ENCODE data around the gene PRKCD.

The PRKCD gene

GRCh38 chr3:53190659-53191058 is 29.6 kb downstream of the PRKCD start:
- no peak for DNase-seq (ENCODE audit: low spot score)

DNA sequence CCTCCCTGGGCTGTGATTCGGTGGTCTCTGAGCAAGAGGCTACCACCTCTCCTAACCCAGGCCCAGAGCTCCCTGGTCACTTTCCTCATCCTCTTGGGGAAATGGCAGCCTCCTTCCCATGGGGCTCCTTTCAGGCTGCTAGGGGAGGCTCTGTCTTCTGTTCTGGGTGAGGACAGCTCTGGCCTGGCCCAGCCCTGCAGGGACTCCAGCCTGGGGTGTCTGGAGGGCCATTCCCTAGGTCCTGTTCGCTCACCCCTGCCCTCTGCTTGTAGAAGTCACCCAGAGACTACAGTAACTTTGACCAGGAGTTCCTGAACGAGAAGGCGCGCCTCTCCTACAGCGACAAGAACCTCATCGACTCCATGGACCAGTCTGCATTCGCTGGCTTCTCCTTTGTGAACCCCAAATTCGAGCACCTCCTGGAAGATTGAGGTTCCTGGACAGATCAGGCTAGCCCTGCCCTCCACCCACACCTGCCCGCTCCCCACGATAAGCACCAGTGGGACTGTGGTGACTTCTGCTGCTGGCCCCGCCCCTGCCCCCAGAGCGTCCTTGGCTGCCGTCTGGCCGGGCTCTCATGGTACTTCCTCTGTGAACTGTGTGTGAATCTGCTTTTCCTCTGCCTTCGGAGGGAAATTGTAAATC is 30.9 kb downstream of the PRKCD start:
- DNase-seq (ENCODE audit: low spot score), result no peak

DNA sequence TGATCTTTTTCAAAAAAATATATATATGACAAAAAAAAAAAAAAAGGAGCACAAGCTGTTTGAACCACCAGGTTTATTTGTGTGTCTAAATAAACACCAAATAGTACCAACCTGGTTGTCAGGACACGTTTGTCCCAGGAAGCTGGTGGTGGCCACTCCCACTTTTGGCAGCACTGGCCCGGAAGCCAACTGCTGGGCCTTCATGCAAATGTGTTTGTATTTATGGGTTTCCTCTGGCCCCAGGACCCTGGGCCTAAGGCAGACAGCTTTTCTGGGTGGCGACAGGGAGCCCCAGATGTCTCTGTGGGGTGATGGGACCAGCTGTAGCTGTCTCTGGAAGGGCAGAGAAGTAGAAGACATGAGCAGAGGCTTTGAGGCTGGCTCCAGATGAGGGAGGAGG is 31.6 kb downstream of the PRKCD start:
- no peak for DNase-seq (ENCODE audit: low spot score)

DNA sequence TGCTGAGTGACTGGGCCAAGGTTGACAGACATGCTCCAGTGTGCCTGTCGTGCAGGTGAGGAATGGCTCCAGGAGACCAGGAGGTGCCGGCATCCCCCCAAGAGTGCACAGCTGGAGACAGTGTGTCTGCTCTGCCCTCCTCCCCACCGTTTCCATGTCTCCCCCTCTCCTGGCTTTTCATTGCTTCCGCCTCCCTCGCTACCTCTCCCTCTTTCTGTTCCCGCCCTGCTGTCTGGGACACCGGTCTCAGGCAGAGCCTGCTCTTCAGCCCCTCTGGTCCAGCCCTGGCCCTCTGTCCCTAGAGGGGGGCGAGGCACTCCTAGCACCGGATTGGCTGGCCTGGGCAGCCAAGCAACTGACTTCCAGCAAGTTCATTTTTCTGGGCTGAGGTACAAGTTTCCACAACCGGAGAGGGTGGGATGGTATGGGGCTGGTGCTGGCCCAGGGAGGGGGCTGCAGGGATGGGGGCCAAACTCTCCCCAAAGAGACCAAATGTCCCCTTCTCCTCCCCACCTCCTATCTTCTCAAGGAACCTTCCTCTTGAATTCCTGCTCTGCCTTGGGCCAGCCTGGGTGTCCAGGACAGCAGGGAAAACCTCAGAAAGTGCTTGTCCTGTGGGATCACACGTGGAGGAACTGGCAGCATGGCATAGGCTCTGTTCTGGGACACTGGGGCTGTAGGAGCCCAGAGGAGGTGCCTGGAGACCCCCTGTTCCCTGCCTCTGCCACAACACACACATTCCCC is 32.6 kb downstream of the PRKCD start:
- no peak for DNase-seq (ENCODE audit: low spot score)

GRCh38 chr3:53194210-53195065 is 33.4 kb downstream of the PRKCD start:
- no peak for DNase-seq (ENCODE audit: low spot score)

- DNase-seq (ENCODE audit: low spot score), result no peak
Measured at GRCh38 chr3:53195066-53195450, 34.0 kb downstream of the PRKCD start.

- DNase-seq (ENCODE audit: low spot score), result peak; percentile 59
Measured at GRCh38 chr3:53195602-53196574, 34.9 kb downstream of the PRKCD start.

GRCh38 chr3:53196575-53197407 is 35.8 kb downstream of the PRKCD start:
- DNase-seq (ENCODE audit: low spot score), result no peak

DNA sequence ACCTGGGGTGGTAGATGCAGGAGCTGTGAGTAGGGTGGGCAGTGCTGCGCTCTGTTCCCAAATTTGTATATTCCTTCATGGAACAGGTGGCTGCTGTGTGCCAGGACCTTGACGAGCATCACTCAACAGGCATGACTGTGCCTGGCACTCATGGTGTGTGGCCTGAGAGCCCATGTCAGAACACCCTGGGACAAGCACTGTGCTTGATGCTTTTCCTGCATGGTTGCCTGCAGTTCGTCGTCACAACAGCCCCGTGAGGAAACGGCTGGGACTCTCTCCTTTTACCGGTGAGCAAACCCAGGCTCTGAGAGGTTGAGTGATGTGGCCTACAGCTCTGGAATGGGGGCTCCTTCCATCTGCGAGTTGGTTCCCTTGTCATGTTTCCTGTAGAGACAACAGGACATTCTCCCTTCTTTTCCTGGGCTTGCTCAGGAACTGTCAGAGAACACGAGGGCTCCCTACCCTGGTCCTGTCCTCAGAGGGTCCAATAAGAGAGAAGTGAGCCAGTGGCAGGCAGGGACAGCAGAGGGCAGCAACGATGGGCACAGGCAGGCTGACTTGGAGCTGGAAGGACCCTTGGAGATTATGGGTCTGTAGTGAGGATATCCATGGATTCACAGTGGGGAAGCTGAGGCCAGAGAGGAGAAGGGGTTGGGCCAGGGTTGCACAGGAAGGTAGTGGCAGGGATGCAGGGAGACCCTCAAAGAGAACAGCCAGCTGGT is 37.4 kb downstream of the PRKCD start:
- no peak for DNase-seq (ENCODE audit: low spot score)

- DNase-seq (ENCODE audit: low spot score), result no peak
Measured at GRCh38 chr3:53198996-53199395, 38.0 kb downstream of the PRKCD start.

DNA sequence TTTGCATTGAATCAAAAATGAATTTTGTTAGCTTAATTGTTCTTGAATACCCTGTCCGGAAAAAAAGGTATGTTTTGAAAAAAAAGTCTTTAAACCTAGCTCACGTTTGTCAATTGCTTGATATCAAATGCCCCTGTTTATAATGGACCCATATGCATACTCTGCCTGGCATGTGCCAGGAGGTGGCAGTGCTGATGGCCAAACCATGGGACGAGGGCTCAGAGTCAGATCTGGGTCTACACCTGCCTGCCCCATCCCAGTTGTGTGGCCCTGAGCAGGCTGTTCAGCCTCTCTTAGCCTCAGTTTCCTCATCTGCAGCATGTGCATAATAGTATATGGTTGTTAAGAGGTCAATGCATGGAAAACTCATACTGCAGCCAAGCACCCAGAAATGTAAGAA is 38.8 kb downstream of the PRKCD start:
- no peak for DNase-seq (ENCODE audit: low spot score)

- no peak for DNase-seq (ENCODE audit: low spot score)
Measured at GRCh38 chr3:53200501-53201498, 39.8 kb downstream of the PRKCD start.

GRCh38 chr3:53202331-53203015 is 41.5 kb downstream of the PRKCD start:
- no peak for DNase-seq (ENCODE audit: low spot score)

GRCh38 chr3:53211706-53212702 is 51.0 kb downstream of the PRKCD start:
- DNase-seq (ENCODE audit: low spot score), result no peak

DNA sequence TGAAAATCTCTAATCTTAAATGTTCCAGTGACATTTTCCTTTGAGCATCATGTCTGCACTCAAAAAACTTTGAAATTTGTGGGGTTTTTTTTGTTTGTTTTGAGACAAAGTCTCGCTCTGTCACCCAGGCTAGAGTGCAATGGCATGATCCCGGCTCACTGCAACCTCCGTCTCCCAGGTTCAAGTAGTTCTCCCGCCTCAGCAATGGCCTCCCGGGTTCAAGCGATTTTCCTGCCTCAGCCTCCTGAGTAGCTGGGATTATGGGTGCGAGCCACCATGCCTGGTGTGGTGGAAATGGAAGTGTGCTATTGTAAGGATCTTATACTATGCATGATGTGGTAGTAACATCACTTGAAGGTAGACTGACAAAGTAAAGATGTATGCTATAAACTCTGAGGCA is 52.3 kb downstream of the PRKCD start:
- DNase-seq (ENCODE audit: low spot score), result no peak

- no peak for DNase-seq (ENCODE audit: low spot score)
Measured at GRCh38 chr3:53215816-53216215, 54.8 kb downstream of the PRKCD start.

- DNase-seq (ENCODE audit: low spot score), result no peak
Measured at GRCh38 chr3:53216723-53217122, 55.7 kb downstream of the PRKCD start.
